GDM1 (cell line): ENCODE data around the gene TBXA2R.
"Not testable (repeated sequence)": the region's sequence is repeated elsewhere in the genome, so short reads cannot be mapped to it uniquely, and the experiment has no call there.

ENCODE experiments used
- DNase-seq: peaks from one replicate; lab custom pipeline; 2025; lab: John Stamatoyannopoulos, UW

TBXA2R gene

GRCh38 chr19:3605361-3605760 is 1.3 kb downstream of the TBXA2R start:
- no peak for DNase-seq

DNA sequence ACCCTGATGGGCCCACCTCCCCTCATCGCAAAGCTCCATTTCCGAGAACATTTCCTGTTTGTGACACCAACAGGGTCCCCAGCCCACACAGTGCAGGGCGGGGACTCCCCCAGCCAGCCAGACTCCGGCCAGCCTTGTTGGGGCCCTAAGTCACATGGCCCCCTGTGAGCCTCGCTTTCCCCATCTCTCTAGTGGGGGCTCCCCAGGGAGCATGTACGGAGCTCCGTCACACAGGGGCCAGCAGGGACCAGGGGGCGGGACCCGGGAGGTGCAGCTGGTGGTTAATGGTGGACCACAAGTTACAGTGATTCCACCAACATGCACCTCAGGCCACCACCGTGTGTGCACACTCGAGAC is 1.7 kb downstream of the TBXA2R start:
- DNase-seq, result no peak

DNA sequence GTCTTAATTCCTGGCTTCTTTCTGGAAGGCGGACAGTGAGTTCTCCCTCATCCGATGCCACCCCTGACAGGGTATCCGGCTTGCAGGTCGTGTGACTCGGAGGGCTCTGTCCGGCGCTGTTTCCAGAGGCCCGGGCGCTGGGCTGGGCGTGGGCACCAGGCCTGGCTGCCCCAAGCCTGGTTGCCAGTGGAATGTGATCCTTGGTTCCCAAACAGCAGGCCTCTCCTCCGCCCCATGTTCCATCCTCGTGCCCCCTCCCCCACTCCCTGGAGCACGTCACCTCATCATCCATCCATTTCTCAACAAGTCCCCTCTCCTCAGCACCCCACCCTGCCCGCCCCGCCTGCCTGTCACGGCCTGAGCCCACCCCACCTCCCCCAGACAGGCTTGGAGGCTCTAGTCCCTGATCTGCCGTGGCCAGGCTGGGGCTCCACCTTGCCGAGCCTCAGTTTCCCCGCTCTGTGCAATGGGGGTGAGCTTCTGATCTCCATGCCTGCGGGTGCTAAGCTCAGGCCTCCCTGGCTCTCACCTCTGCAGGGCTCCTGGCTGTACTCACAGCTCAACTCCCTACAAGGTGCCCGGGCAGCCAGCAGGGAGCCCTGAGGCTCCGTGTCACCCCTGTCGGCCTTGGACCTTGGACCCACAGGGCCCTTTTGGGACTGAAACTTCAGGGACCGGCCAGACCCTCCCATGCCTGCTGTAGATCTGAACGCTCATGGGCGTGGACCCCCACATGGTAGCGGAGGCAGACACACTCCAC is 2.3 kb downstream of the TBXA2R start:
- DNase-seq, result no peak

- DNase-seq, result no peak
Measured at GRCh38 chr19:3603121-3603811, 3.4 kb downstream of the TBXA2R start.

DNA sequence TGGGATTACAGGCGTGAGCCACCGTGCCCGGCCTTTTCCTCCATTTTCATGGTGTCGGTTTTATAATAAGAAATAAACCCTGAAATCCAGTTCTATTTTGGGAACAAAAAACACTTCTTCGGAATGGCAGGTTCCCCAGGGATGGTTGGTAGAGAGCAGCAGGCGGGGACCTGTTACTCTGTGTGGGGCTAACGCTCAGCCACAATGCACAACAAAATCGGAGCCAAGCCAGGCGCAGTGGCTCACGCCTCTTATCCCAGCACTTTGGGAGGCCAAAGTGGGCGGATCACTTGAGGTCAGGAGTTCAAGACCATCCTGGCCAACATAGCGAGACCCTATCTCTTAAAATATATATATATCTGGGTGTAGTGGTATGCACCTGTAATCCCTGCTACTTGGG is 5.7 kb downstream of the TBXA2R start:
- DNase-seq, result no peak

DNA sequence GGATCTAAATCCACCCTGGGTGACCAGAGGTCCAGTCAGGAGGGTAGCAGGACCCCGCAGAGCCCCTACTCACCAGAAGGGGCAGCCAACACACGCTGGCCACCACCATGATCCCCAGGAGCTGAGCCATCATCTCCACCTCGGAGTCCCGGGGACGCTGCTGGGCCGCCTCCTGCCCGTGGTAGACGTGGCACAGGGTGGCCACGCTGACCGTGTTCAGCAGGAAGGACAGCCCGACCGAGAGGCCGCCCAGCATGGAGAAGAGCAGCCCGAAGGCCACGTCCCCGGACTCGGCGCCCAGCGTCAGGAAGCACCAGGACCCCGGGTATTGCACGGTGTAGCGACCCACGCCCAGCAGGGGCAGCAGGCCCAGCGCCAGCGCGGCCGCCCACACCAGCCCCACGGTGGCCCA is 6.9 kb downstream of the TBXA2R start:
- no peak for DNase-seq

DNA sequence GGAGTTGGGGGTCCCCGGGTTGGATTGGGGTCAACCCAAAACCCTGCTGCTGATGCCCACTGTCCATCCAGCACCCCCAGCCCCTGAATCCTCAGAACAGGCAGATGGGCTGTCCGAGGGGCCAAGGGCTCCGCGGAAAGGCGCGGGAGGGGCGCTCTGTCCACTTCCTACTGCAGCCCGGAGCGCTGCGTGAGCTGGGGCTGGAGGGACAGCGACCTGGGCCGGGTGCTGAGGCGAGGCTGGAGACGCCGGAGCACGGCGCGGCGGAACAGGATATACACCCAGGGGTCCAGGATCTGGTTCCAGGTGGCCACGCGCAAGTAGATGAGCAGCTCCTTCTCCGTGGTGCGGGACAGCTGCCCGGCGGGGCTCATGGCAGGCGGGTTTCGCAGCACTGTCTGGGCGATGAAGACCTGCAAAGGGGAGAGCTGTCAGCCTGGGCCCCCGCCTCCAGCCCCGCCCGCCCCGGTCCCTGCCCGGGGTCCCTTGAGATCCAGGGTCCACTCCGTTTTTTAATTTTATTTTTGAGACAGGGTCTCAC is 11.1 kb downstream of the TBXA2R start:
- no peak for DNase-seq

DNA sequence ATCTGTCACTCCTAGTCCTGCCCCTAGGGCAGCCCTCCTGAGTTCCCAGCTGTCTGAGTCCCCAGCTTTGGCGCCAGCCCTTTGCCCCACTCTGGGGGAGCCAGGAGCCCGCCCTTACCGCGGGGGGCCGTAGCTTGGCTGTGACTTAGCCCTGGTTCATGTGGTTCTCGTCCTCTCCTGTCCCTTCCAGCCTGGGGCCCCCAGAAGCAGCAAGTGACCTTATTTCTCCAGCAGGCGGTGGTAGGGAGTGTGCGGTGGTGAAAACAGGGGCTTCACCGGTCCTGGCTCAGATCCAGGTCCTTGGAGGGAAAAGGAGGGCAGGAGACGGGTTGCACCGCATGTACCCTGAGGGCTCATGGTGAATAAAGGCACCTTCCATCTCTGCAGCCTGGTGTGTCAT is 13.5 kb downstream of the TBXA2R start:
- no peak for DNase-seq

GRCh38 chr19:3591876-3592613 is 14.6 kb downstream of the TBXA2R start:
- no peak for DNase-seq

GRCh38 chr19:3590991-3591659 is 15.6 kb downstream of the TBXA2R start:
- DNase-seq, result no peak

GRCh38 chr19:3589949-3590348 is 16.7 kb downstream of the TBXA2R start:
- no peak for DNase-seq

- no peak for DNase-seq
Measured at GRCh38 chr19:3589439-3589838, 17.2 kb downstream of the TBXA2R start.

- no peak for DNase-seq
Measured at GRCh38 chr19:3586707-3587346, 19.8 kb downstream of the TBXA2R start.

DNA sequence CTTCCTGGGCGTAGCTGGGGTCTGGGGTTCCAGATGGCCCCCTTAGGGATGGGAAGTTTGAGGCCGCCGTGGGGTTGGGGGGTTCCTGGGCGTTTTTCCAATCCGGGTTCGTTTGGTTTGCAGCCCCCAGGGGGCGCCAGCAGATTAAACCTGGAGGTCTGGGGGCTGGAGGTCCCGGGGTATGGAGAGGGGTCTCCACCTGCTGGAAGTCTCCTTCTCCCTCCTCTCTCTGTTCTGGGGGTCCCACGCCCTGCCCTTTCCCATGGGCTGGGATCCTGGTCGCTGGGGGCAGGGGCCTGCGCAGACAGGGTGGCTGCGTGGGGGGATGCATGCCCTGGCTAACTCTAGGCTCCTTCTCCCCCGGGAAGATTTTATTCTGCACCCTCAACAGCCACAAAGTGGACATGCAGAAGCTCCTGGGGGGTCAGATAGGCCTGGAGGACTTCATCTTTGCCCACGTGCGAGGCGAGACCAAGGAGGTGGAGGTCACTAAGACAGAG is 20.5 kb downstream of the TBXA2R start:
- DNase-seq, result peak; percentile 30

DNA sequence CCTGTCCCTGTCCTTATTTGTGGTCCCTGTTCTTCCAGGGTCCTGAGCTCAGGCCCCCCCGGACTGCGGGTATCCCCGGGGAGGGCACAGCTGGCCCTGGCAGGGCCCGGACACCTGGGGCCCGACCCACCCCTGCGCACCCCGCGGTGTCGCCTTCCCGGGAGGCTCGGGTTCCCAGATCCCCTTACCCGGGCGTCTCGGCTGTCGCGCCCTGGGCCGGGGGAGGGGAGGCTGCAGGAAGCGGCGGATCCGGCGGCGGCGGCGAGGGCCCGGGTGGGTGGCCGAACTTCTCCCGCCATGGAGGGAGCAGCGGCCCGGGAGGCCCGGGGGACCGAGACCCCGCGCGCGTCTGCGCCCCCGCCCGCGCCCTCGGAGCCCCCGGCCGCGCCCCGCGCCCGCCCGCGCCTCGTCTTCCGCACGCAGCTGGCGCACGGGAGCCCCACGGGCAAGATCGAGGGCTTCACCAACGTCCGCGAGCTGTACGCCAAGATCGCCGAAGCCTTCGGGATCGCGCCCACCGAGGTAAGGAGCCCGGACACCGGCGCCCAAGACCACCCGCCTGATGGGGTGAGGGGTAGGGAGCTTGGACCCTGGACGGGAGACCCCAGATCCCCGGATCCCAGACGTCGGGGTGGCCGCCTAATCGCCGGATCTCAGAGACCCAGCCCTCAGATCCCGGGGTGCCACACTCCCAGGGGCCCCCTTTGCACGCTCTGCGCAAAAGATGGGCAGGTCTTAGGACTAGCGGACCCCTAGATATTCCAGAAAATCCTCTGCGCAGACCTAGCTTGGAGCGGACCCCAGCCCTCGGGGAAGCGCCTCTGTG is 21.2 kb downstream of the TBXA2R start, which contains the start of gene GIPC3:
Gene GIPC3 (plus strand): TSS at position 178 of the 826 bp plus-strand sequence. CDS start 120 bp downstream, at position 298.
- DNase-seq, result peak; percentile 21

- not testable (repeated sequence) for DNase-seq
Measured at GRCh38 chr19:3584036-3584802, 22.5 kb downstream of the TBXA2R start.

- DNase-seq, result not testable (repeated sequence)
Measured at GRCh38 chr19:3581792-3582191, 24.9 kb downstream of the TBXA2R start.

DNA sequence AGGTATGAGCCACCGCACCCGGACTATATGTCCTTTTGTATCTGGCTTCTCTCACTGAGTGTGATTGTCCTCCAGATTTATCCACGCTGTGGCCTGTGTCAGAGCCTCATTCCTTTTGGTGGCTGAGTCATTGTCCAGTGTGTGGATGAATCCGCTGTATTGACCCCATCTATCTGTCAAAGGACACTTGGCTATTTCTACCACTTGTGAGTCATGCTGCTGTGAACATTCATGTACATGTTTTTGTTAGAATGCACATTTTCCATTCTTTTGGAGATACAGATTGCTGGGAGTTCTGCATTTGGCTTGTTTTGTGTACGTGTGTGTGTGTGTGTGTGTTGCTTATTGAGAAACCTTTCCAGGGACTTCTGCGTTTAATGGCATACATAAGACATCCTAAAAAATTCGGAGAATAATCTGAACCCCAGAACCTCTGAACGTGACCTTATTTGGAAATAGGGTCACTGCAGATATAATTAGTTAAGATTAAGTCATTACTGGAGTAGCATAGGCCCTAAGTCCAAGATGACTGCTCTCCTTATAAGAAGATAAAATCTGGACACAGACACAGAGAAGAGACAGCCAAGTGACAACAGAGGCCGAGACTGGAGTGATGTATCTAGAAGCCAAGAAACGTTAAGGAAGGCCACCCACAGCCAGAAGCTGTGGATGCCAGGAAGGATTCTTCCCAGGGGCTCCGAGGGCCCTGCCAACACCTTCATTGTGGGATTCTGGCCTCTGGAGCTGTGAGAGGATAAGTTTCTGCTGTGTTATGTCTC is 26.3 kb downstream of the TBXA2R start:
- no peak for DNase-seq

GRCh38 chr19:3578390-3578789 is 28.3 kb downstream of the TBXA2R start:
- DNase-seq, result no peak
